Vagina (tissue), 2 donors: ENCODE data around the gene CSTA. TPM values are rescaled to one million over a fixed set of nuclear protein-coding genes. Genes with fewer than 3 reads are reported as not detected.
A peak's percentile ranks its signal among the peaks of the same experiment; 100 is the strongest.

Experiments used
- DNase-seq, 2 donors: peaks; one replicate each; pipeline ENCODE4 v3.0.0-alpha.2; 2017; ENCODE audit errors: extremely low spot score in 2 of 2
- H3K27ac ChIP-seq: fragments of 200-600 bp; sonication (generic); one replicate; pipeline ENCODE4 v1.5.1; 2019
- H3K27me3 ChIP-seq: fragments of 200-600 bp; sonication (generic); one replicate; pipeline ENCODE4 v1.5.1; 2019
- H3K36me3 ChIP-seq, 2 donors: fragments of 200-600 bp; sonication (generic); one replicate each; pipeline ENCODE4 v1.5.1; 2017 to 2019
- H3K4me1 ChIP-seq: fragments of 200-600 bp; sonication (generic); one replicate; pipeline ENCODE4 v1.5.1; 2019
- H3K4me3 ChIP-seq, 2 donors: fragments of 200-600 bp; sonication (generic); 1 replicate in 1 of 2; 2 replicates in 1 of 2; pipeline ENCODE4 v1.5.1; 2016 to 2019
- H3K9me3 ChIP-seq: fragments of 200-600 bp; sonication (generic); one replicate; pipeline ENCODE4 v1.5.1; 2019
- POLR2A ChIP-seq, 2 donors: fragments of 450-650 bp; IDR thresholded peaks; one replicate each; pipeline ENCODE4 v1.6.1; 2017; ENCODE audit warnings: antibody characterized with exemption in 2 of 2, mild to moderate bottlenecking in 2 of 2, moderate library complexity in 2 of 2
- POLR2AphosphoS5 ChIP-seq, 2 donors: sonication (generic); formaldehyde crosslinking; IDR thresholded peaks; one replicate each; pipeline ENCODE4 v1.9.0; 2017; ENCODE audit warnings: antibody characterized with exemption in 2 of 2, mild to moderate bottlenecking in 2 of 2, low read depth in 1 of 2; ENCODE audit not compliant: insufficient read depth in 1 of 2
- intact Hi-C: fragments of 100-400 bp; cut with DNase I; formaldehyde crosslinking; loops from one replicate; pipeline ENCODE4 v1.15.1; 2023
- total RNA-seq: library from RNA; depleted of rRNA; stranded (reverse); fragments of >200 nt; gene quantifications from one replicate; pipeline ENCODE4 v1.2.3, GENCODE V29; 2016
- TF ChIP-seq, protein P1 (sequence below), 3 experiments: fragments of 450-650 bp in 2 of 3; fragments of 200-600 bp in 1 of 3; sonication (generic) in 1 of 3; IDR thresholded peaks; one replicate each; pipeline ENCODE4 v1.5.1; 2017 to 2019; ENCODE audit warnings: antibody characterized with exemption in 3 of 3, mild to moderate bottlenecking in 2 of 3, moderate library complexity in 2 of 3

The CSTA gene
- total RNA-seq, 1 donor from 2014 or later: 95.5 TPM

DNA sequence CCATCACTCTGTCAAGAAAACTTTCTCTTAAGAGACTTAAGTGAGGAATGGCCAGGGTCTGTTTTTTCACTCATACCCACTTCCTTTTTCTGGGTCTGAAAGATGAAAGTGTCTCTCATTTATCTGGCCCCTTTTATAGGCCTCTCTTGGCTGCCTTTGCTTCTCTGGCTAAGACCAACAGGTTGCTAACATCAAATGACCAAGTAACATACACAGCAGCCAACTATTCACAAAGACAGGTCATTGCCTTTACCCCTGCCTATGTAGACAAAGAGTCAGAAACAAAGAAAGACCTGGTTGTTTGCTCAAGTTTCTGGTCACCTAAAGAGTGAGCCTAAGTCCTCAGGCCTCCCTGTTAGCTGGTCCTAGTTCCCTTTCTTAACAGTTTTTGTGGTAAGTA, 24.0 kb upstream of the CSTA start:
- no peaks in the 10 kb centered on the region for H3K27me3 ChIP-seq
- no peak overlapping the region for H3K4me3 ChIP-seq
- no peak overlapping the region for H3K27ac ChIP-seq
- no peak for DNase-seq
- no peak for TF ChIP-seq POLR2A (IDR thresholded peaks at IDR 0.05)
- no peak for TF ChIP-seq POLR2AphosphoS5 (IDR thresholded peaks at IDR 0.05; ENCODE audit: insufficient read depth in 1 of 2, low read depth in 1 of 2)
- TF ChIP-seq, protein P1, sequence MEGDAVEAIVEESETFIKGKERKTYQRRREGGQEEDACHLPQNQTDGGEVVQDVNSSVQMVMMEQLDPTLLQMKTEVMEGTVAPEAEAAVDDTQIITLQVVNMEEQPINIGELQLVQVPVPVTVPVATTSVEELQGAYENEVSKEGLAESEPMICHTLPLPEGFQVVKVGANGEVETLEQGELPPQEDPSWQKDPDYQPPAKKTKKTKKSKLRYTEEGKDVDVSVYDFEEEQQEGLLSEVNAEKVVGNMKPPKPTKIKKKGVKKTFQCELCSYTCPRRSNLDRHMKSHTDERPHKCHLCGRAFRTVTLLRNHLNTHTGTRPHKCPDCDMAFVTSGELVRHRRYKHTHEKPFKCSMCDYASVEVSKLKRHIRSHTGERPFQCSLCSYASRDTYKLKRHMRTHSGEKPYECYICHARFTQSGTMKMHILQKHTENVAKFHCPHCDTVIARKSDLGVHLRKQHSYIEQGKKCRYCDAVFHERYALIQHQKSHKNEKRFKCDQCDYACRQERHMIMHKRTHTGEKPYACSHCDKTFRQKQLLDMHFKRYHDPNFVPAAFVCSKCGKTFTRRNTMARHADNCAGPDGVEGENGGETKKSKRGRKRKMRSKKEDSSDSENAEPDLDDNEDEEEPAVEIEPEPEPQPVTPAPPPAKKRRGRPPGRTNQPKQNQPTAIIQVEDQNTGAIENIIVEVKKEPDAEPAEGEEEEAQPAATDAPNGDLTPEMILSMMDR (IDR thresholded peaks at IDR 0.05): no peak
- H3K36me3 ChIP-seq: no peaks in the 10 kb centered on the region
- intact Hi-C loops: no loop called here
- no peaks in the 10 kb centered on the region for H3K9me3 ChIP-seq
- H3K4me1 ChIP-seq: no peaks in the 10 kb centered on the region

GRCh38 chr3:122305818-122306621, 19.0 kb upstream of the CSTA start:
- Histone ChIP-seq H3K27ac (no peak overlapping the region), H3K36me3 (no peaks in the 10 kb centered on the region), H3K4me1 (no peaks in the 10 kb centered on the region), H3K27me3 (no peaks in the 10 kb centered on the region), H3K9me3 (no peaks in the 10 kb centered on the region), H3K4me3 (no peak overlapping the region)
- TF ChIP-seq POLR2A (IDR thresholded peaks at IDR 0.05): no peak
- no peak for DNase-seq
- intact Hi-C loops: no loop called here

GRCh38 chr3:122306622-122306953, 18.5 kb upstream of the CSTA start:
- no peak for TF ChIP-seq POLR2A (IDR thresholded peaks at IDR 0.05)
- H3K27me3 ChIP-seq: no peaks in the 10 kb centered on the region
- no peaks in the 10 kb centered on the region for H3K36me3 ChIP-seq
- no peaks in the 10 kb centered on the region for H3K4me1 ChIP-seq
- DNase-seq: no peak
- intact Hi-C loops: no loop called here
- H3K27ac ChIP-seq: no peak overlapping the region
- H3K9me3 ChIP-seq: no peaks in the 10 kb centered on the region
- H3K4me3 ChIP-seq: no peak overlapping the region

DNA sequence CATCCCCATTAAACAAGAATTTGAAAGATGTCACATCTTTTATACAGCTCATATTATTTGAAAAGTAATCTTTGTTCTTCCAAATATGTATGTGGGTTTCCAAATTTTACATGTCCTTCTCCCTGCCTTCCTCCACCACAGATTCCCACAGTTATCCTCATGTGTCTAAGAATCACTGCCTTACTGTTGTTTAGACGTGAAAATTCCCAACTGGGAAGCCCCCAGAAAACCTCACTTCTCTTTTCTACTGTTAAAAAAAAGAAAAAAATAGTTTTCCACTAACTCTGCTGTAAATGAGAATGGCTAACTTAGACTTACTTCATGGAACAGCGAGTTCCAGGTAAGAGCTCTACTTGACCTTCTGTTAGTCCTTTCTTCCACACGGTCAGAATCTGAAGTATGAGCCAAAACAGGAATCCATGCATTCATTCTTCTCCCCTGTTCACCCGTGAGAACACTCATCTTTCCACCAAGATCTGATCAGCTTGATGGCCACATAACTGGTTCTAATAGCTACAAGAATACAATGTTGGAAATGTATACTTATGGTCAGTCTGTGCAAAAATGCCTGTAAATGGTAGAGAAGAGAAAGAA, 17.9 kb upstream of the CSTA start:
- TF ChIP-seq POLR2AphosphoS5 (IDR thresholded peaks at IDR 0.05; ENCODE audit: insufficient read depth in 1 of 2, low read depth in 1 of 2): no peak

GRCh38 chr3:122307976-122308375, 17.1 kb upstream of the CSTA start:
- Histone ChIP-seq H3K4me3 (no peak overlapping the region), H3K4me1 (no peaks in the 10 kb centered on the region), H3K27ac (no peak overlapping the region), H3K36me3 (no peaks in the 10 kb centered on the region), H3K9me3 (no peaks in the 10 kb centered on the region), H3K27me3 (no peaks in the 10 kb centered on the region)
- no peak for DNase-seq
- intact Hi-C loops: no loop called here
- no peak for TF ChIP-seq POLR2A (IDR thresholded peaks at IDR 0.05)

More for the DNA sequence above, 17.9 kb upstream of the CSTA start:
- Histone ChIP-seq H3K27me3 (no peaks in the 10 kb centered on the region), H3K4me3 (no peak overlapping the region), H3K4me1 (no peaks in the 10 kb centered on the region), H3K27ac (no peak overlapping the region), H3K36me3 (no peaks in the 10 kb centered on the region), H3K9me3 (no peaks in the 10 kb centered on the region)
- intact Hi-C loops: no loop called here
- no peak for DNase-seq

DNA sequence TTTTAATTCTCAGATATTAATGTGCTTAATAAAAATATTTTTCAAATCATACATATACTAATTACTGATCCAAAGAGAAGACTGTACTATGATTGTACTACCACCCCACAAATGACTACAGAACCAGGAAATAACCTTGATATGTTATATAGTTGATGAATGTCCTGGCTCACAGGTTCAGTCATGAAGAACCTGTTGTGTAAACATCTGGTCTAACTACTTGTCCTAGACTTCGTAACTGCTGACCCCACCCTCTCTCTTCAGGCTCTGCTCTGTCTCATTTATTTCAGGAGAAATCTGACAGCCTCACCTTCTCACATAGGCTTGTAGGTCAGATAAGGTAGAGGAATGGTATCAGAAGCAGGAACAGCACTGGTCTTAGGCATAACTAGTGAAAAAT, 14.7 kb upstream of the CSTA start:
- Histone ChIP-seq H3K4me3 (no peak overlapping the region), H3K27me3 (no peaks in the 10 kb centered on the region), H3K36me3 (no peaks in the 10 kb centered on the region), H3K27ac (no peak overlapping the region), H3K9me3 (no peaks in the 10 kb centered on the region), H3K4me1 (peaks cover 12% of the 10 kb centered on the region)
- TF ChIP-seq POLR2AphosphoS5 (IDR thresholded peaks at IDR 0.05; ENCODE audit: insufficient read depth in 1 of 2, low read depth in 1 of 2) (peak in 1 of 2 donors; percentile 65), POLR2A (IDR thresholded peaks at IDR 0.05) (no peak)
- no peak for DNase-seq
- intact Hi-C loops: no loop called here

- intact Hi-C loops: no loop called here
- TF ChIP-seq POLR2A (IDR thresholded peaks at IDR 0.05) (no peak), POLR2AphosphoS5 (IDR thresholded peaks at IDR 0.05; ENCODE audit: insufficient read depth in 1 of 2, low read depth in 1 of 2) (no peak)
- TF ChIP-seq, protein P1 (IDR thresholded peaks at IDR 0.05): no peak
Observed at GRCh38 chr3:122312826-122313225, 12.2 kb upstream of the CSTA start.

More at GRCh38 chr3:122312826-122313225, 12.2 kb upstream of the CSTA start:
- no peak for DNase-seq
- Histone ChIP-seq H3K9me3 (no peaks in the 10 kb centered on the region), H3K27ac (no peak overlapping the region), H3K36me3 (no peaks in the 10 kb centered on the region), H3K27me3 (no peaks in the 10 kb centered on the region), H3K4me3 (no peak overlapping the region), H3K4me1 (peaks cover 12% of the 10 kb centered on the region)
